Mesodermal cell (in vitro differentiated cells): ENCODE measurements around the gene CD72.
"Not testable (repeated sequence)": the region's sequence is repeated elsewhere in the genome, so short reads cannot be mapped to it uniquely, and the experiment has no call there.

Source experiments
- H3K27ac ChIP-seq: 2 replicates; pipeline ENCODE4 v1.7.0; 2013; ENCODE audit warnings: mild to moderate bottlenecking, low read depth, low read length, moderate library complexity; ENCODE audit not compliant: severe bottlenecking
- H3K36me3 ChIP-seq: 2 replicates; pipeline ENCODE4 v1.7.1; 2013; ENCODE audit warnings: mild to moderate bottlenecking, low read length, moderate library complexity; ENCODE audit not compliant: control insufficient read depth, insufficient read depth
- H3K4me1 ChIP-seq: one replicate; pipeline ENCODE4 v1.7.1; 2013; ENCODE audit warnings: mild to moderate bottlenecking, low read length; ENCODE audit not compliant: insufficient read depth, control insufficient read depth, poor library complexity, severe bottlenecking
- H3K4me3 ChIP-seq: 2 replicates; pipeline ENCODE4 v1.7.0; 2013; ENCODE audit warnings: low read length, control low read depth, mild to moderate bottlenecking; ENCODE audit not compliant: insufficient read depth, poor library complexity, severe bottlenecking; ENCODE audit errors: extremely low read depth
- H3K9me3 ChIP-seq: 2 replicates; pipeline ENCODE4 v1.7.1; 2013; ENCODE audit warnings: mild to moderate bottlenecking, low read length, moderate library complexity; ENCODE audit not compliant: control insufficient read depth
- WGBS, 2 experiments: methylation state at CpG; one replicate each; pipeline ENCODE4 v1.1.5; 2013; ENCODE audit warnings: missing lambda C conversion rate in 2 of 2; ENCODE audit not compliant: insufficient coverage in 2 of 2; 5-methylcytosine and 5-hydroxymethylcytosine counted together

CD72 gene

DNA sequence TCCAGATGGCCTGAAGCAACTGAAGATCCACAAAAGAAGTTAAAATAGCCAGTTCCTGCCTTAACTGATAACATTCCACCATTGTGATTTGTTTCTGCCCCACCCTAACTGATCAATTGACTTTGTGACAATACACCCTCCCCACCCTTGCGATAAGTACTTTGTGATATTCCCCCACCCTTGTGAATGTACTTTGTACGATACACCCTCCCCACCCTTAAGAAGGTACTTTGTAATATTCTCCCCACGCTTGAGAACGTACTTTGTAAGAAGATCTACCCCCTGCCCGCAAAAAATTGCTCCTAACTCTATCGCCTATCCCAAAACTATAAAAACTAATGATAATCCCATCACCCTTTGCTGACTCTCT lies 18.6 kb upstream of the CD72 start:
- not testable (repeated sequence) for H3K27ac ChIP-seq, H3K9me3 ChIP-seq, H3K36me3 ChIP-seq, H3K4me3 ChIP-seq, H3K4me1 ChIP-seq
- WGBS, 2 experiments = 89 to 94% methylated on average over 4 to 6 of the region's 6 CpGs

- Histone ChIP-seq H3K4me3 (no peak overlapping the region), H3K4me1 (no peaks in the 10 kb centered on the region), H3K9me3 (no peaks in the 10 kb centered on the region), H3K27ac (no peak overlapping the region), H3K36me3 (no peaks in the 10 kb centered on the region)
- 82 to 91% methylated on average over 6 of the region's 9 CpGs for WGBS, 2 experiments
Observed at GRCh38 chr9:35636135-35636876, 18.1 kb upstream of the CD72 start.

- no peaks in the 10 kb centered on the region for H3K4me1 ChIP-seq
- H3K27ac ChIP-seq = no peak overlapping the region
- no peaks in the 10 kb centered on the region for H3K36me3 ChIP-seq
- H3K4me3 ChIP-seq = no peak overlapping the region
- no peaks in the 10 kb centered on the region for H3K9me3 ChIP-seq
Observed at GRCh38 chr9:35635730-35636129, 17.5 kb upstream of the CD72 start.

DNA sequence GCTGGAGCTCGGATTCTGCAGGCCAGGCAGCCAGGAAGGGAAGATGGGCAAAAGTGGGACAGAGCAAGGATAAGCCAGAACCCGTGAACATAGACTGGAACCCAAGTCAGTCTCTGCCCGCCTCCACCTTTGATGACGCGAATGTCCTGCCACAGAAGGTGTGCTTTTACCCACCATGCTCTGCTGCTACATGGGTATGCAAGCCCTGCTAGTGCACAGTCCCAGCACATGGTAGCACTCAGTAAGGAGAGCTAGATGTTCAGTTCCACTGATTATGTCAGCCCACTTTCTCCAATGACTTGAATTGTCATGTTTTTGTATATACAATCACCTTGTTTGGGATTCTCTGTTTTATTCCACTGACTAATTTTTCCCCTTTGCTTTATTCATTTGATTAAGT lies 11.4 kb upstream of the CD72 start:
- H3K9me3 ChIP-seq = no peaks in the 10 kb centered on the region
- H3K4me1 ChIP-seq = no peaks in the 10 kb centered on the region
- WGBS, 2 experiments = 93 to 100% methylated on average over 5 of the region's 5 CpGs
- no peaks in the 10 kb centered on the region for H3K36me3 ChIP-seq
- no peak overlapping the region for H3K4me3 ChIP-seq
- no peak overlapping the region for H3K27ac ChIP-seq

DNA sequence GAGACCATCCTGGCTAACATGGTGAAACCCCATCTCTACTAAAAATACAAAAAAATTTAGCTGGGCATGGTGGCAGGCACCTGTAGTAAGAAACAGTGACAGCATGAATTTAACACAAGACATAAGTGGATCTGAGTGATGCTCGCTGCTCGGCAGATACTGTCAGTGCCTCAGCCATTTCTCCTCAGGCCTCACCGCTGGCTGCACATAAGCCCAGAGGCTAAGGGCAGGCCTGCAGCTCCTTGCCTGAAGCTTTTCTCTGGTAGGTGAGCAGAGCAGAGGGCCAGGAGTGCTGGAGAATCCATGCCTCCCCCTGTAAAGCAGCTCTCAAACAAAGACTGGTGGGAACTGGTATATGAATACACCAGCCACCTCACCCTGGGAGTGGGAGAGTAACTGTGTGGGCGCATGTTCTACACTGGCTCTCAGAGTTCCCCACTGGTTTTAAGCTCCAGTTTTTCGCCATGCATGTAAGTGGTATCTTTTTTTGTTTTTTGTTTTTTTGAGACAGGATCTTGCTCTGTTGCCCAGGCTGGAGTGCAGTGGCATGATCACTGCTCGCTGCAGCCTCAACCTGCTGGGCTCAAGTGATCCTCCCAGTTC lies 10.3 kb upstream of the CD72 start:
- WGBS, 2 experiments = 94 to 96% methylated on average over 5 to 6 of the region's 6 CpGs
- Histone ChIP-seq H3K9me3 (no peaks in the 10 kb centered on the region), H3K36me3 (no peaks in the 10 kb centered on the region), H3K4me1 (no peaks in the 10 kb centered on the region), H3K27ac (no peak overlapping the region), H3K4me3 (no peak overlapping the region)

GRCh38 chr9:35627575-35627974 lies 9.4 kb upstream of the CD72 start:
- H3K9me3 ChIP-seq = no peaks in the 10 kb centered on the region
- H3K36me3 ChIP-seq = no peaks in the 10 kb centered on the region
- H3K4me3 ChIP-seq = no peak overlapping the region
- H3K27ac ChIP-seq = no peak overlapping the region
- H3K4me1 ChIP-seq = no peaks in the 10 kb centered on the region
- 93% methylated on average over 2 of the region's 2 CpGs; no CpG with 5 or more reads in 1 of the 2 experiments for WGBS, 2 experiments

DNA sequence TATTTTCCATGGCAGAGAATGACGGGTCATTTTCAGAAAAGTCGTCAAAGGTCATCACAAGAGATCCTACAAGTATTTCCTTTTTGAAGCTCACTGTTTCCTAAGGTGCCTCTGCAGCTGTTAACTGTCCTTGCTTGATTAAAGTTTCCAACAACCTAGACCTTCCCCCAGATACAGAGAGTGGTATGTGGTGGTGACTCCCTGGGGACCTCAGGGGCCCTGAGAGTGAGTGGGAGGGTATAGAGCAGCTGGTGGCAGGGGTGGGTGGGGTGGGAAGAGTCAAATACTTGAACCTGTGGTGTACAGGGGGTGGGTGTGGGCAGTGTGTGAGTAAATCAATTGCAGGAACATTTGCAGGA lies 1.6 kb upstream of the CD72 start:
- Histone ChIP-seq H3K36me3 (no peaks in the 10 kb centered on the region), H3K4me1 (no peaks in the 10 kb centered on the region), H3K4me3 (no peak overlapping the region), H3K27ac (no peak overlapping the region), H3K9me3 (no peaks in the 10 kb centered on the region)
- 73 to 93% methylated on average over 2 of the region's 2 CpGs for WGBS, 2 experiments

DNA sequence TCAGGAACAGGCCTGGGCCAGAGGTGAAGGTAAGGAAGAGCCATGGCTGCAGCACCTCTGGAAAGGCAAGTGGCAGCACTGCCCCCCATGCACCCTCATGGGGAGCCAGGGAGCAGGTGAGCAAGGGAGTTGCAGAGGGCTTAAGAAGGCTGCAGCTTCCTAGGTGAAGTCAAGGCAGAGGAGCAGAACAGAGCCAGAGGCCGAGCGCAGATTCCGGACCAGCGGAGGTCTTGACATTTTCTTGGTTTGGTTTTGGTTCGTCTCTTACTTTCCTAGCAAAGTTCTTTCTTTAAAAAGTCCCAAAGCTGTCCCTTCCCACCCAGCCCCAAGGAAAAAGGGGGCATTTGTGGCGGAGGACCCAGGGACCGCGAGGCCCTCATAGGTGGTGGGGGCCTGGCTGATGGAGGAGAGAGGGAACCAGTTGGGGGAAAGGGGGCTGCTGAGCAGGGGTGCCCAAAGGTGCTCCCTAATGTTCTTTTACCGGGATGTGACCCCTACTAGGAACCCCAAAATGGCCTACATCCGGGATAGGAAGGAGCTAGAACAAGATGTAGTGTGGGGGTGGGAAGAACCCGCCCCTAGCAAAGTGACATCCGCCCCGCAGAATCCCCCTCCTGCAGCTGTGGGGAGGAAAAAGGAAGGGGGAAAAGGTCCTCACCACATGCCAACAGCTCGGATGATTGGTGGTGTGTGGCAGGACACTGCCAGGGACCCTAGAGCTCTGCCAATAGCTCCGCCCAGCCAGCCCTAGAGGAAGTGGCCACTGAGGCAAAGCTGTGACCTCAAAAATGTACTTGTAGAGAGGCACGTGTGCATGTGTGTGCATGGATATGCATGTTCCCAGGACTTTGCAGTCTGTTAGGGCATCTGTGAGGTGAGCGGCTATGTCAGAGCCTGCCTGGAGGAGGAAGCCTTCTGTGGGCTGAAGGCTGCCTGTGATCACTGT lies 914 bp upstream of the CD72 start:
- Histone ChIP-seq H3K4me1 (no peaks in the 10 kb centered on the region), H3K4me3 (no peak overlapping the region), H3K36me3 (no peaks in the 10 kb centered on the region), H3K27ac (no peak overlapping the region), H3K9me3 (no peaks in the 10 kb centered on the region)
- WGBS, 2 experiments = 88 to 89% methylated on average over 14 to 15 of the region's 17 CpGs

- WGBS, 2 experiments = 72 to 83% methylated on average over 4 to 8 of the region's 8 CpGs
- Histone ChIP-seq H3K4me3 (peak overlapping the region; percentile 18), H3K36me3 (no peaks in the 10 kb centered on the region), H3K4me1 (no peaks in the 10 kb centered on the region), H3K27ac (no peak overlapping the region), H3K9me3 (no peaks in the 10 kb centered on the region)
Observed at GRCh38 chr9:35617548-35617947, 665 bp downstream of the CD72 start.

- WGBS, 2 experiments = 13 to 17% methylated on average over 47 to 50 of the region's 51 CpGs
- H3K27ac ChIP-seq = no peak overlapping the region
- H3K36me3 ChIP-seq = no peaks in the 10 kb centered on the region
- peak overlapping the region; percentile 18 for H3K4me3 ChIP-seq
- H3K9me3 ChIP-seq = no peaks in the 10 kb centered on the region
- no peaks in the 10 kb centered on the region for H3K4me1 ChIP-seq
Observed at GRCh38 chr9:35616681-35617459, 1.3 kb downstream of the CD72 start.
